Measurements from ENCODE around the gene MIPOL1. TPM values are rescaled to one million over a fixed set of nuclear protein-coding genes. Genes with fewer than 3 reads are reported as not detected.
"Not testable (repeated sequence)": the region's sequence is repeated elsewhere in the genome, so short reads cannot be mapped to it uniquely, and the experiment has no call there.

The MIPOL1 gene
- total RNA-seq, 1 donor from 2014 or later, result not detected

- CTCF ChIA-PET, result no interaction called here
- Mint-ChIP-seq H3K4me3 (no peak overlapping the region), H3K4me1 (no peaks in the 10 kb centered on the region), H3K27me3 (no peaks in the 10 kb centered on the region), H3K27ac (no peak overlapping the region), H3K9me3 (peaks cover 3% of the 10 kb centered on the region), H3K36me3 (ENCODE audit: low read depth) (no peaks in the 10 kb centered on the region)
- intact Hi-C loops (cut with micrococcal nuclease), result no loop called here
- no peak for DNase-seq
- no peak for ATAC-seq (ENCODE audit: low read depth)
- POLR2A ChIA-PET, result no interaction called here
- TF ChIP-seq CTCF (IDR thresholded peaks at IDR 0.05), result no peak
Measured at GRCh38 chr14:37453985-37454384, 256.2 kb downstream of the MIPOL1 start.

GRCh38 chr14:37457334-37457733 is 259.6 kb downstream of the MIPOL1 start:
- Mint-ChIP-seq H3K27ac (no peak overlapping the region), H3K36me3 (ENCODE audit: low read depth) (no peaks in the 10 kb centered on the region), H3K9me3 (peaks cover 13% of the 10 kb centered on the region), H3K4me3 (no peak overlapping the region), H3K27me3 (no peaks in the 10 kb centered on the region), H3K4me1 (no peaks in the 10 kb centered on the region)
- intact Hi-C loops (cut with micrococcal nuclease), result no loop called here
- ChIA-PET CTCF (no interaction called here), POLR2A (no interaction called here)
- no peak for ATAC-seq (ENCODE audit: low read depth)
- no peak for DNase-seq
- no peak for TF ChIP-seq CTCF (IDR thresholded peaks at IDR 0.05)

- H3K36me3 Mint-ChIP-seq (ENCODE audit: low read depth); DNase-seq; H3K27me3 Mint-ChIP-seq; intact Hi-C loops (cut with micrococcal nuclease); CTCF ChIA-PET; POLR2A ChIA-PET; H3K4me1 Mint-ChIP-seq; H3K27ac Mint-ChIP-seq; ATAC-seq (ENCODE audit: low read depth); H3K4me3 Mint-ChIP-seq: not testable (repeated sequence)
- peaks cover 32% of the 10 kb centered on the region for H3K9me3 Mint-ChIP-seq
Measured at GRCh38 chr14:37462426-37462825, 264.7 kb downstream of the MIPOL1 start.

GRCh38 chr14:37464192-37464858 is 266.6 kb downstream of the MIPOL1 start:
- no peak for TF ChIP-seq CTCF (IDR thresholded peaks at IDR 0.05)
- CTCF ChIA-PET, result no interaction called here
- Mint-ChIP-seq H3K9me3 (peaks cover 29% of the 10 kb centered on the region), H3K4me3 (no peak overlapping the region), H3K27ac (no peak overlapping the region), H3K4me1 (no peaks in the 10 kb centered on the region), H3K27me3 (no peaks in the 10 kb centered on the region), H3K36me3 (ENCODE audit: low read depth) (no peaks in the 10 kb centered on the region)
- POLR2A ChIA-PET, result no interaction called here
- intact Hi-C loops (cut with micrococcal nuclease), result no loop called here
- DNase-seq, result no peak
- no peak for ATAC-seq (ENCODE audit: low read depth)

- POLR2A ChIA-PET, result no interaction called here
- H3K36me3 Mint-ChIP-seq (ENCODE audit: low read depth), result no peaks in the 10 kb centered on the region
- H3K4me3 Mint-ChIP-seq, result no peak overlapping the region
- H3K4me1 Mint-ChIP-seq, result no peaks in the 10 kb centered on the region
- H3K9me3 Mint-ChIP-seq, result peaks cover 24% of the 10 kb centered on the region
- no peak for DNase-seq
- intact Hi-C loops (cut with micrococcal nuclease), result no loop called here
- no peaks in the 10 kb centered on the region for H3K27me3 Mint-ChIP-seq
- H3K27ac Mint-ChIP-seq, result no peak overlapping the region
- ATAC-seq (ENCODE audit: low read depth), result no peak
- TF ChIP-seq CTCF (IDR thresholded peaks at IDR 0.05), result no peak
- CTCF ChIA-PET, result no interaction called here
Measured at GRCh38 chr14:37466003-37466622, 268.4 kb downstream of the MIPOL1 start.
